Measurements from ENCODE around the gene SLC34A3. TPM values are rescaled to one million over a fixed set of nuclear protein-coding genes. Genes with fewer than 3 reads are reported as not detected.

The SLC34A3 gene
- total RNA-seq, 1 donor from 2014 or later = not detected

DNA sequence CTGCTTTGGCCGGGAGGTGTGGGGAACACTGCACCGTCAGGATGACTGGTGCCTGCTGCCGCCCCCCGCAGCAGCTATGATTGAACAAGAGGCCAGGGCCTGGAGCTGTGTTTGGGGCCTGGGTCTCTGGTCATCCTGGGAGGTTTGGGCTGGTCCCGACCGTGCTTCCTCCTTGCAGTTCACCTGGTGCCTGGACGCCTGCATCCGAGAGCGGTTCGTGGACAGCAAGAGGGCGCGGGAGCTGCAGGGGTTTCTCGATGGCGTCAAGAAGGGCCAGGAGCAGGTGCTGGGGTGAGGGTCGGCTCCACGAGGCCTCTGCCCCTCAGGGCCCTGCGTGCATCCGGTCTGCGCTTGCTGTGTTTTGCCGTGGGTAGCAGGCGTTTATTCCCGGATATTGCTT, 33.4 kb downstream of the SLC34A3 start:
- H3K27me3 Mint-ChIP-seq = no peaks in the 10 kb centered on the region
- H3K27ac Mint-ChIP-seq = no peak overlapping the region
- peaks cover 22% of the 10 kb centered on the region for H3K4me1 Mint-ChIP-seq
- DNase-seq = no peak
- POLR2A ChIA-PET = interaction anchor here (0.7 kb wide), 1 partner anchor 7 kb away, joined by 3 read pairs; no protein-coding TSS in a partner anchor
- intact Hi-C loops (cut with micrococcal nuclease) = no loop called here
- CTCF ChIA-PET = no interaction called here
- ATAC-seq (ENCODE audit: low read depth) = no peak
- TF ChIP-seq, protein P1, sequence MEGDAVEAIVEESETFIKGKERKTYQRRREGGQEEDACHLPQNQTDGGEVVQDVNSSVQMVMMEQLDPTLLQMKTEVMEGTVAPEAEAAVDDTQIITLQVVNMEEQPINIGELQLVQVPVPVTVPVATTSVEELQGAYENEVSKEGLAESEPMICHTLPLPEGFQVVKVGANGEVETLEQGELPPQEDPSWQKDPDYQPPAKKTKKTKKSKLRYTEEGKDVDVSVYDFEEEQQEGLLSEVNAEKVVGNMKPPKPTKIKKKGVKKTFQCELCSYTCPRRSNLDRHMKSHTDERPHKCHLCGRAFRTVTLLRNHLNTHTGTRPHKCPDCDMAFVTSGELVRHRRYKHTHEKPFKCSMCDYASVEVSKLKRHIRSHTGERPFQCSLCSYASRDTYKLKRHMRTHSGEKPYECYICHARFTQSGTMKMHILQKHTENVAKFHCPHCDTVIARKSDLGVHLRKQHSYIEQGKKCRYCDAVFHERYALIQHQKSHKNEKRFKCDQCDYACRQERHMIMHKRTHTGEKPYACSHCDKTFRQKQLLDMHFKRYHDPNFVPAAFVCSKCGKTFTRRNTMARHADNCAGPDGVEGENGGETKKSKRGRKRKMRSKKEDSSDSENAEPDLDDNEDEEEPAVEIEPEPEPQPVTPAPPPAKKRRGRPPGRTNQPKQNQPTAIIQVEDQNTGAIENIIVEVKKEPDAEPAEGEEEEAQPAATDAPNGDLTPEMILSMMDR (IDR thresholded peaks at IDR 0.05) = no peak
- H3K9me3 Mint-ChIP-seq = no peaks in the 10 kb centered on the region
- peaks cover 47% of the 10 kb centered on the region for H3K36me3 Mint-ChIP-seq (ENCODE audit: low read depth)
- H3K4me3 Mint-ChIP-seq = no peak overlapping the region

GRCh38 chr9:137265496-137266161, 34.9 kb downstream of the SLC34A3 start:
- ChIA-PET CTCF (no interaction called here), POLR2A (interaction anchor here (0.6 to 2.6 kb wide), 3 partner anchors 11 to 25 kb away, joined by 4 to 13 read pairs (median 6); partner anchors contain the start of gene TUBB4B)
- intact Hi-C loops (cut with micrococcal nuclease) = no loop called here
- no peak overlapping the region for H3K4me3 Mint-ChIP-seq
- no peak overlapping the region for H3K27ac Mint-ChIP-seq
- H3K9me3 Mint-ChIP-seq = no peaks in the 10 kb centered on the region
- TF ChIP-seq, protein P1 (IDR thresholded peaks at IDR 0.05) = no peak
- peaks cover 53% of the 10 kb centered on the region for H3K36me3 Mint-ChIP-seq (ENCODE audit: low read depth)
- no peaks in the 10 kb centered on the region for H3K27me3 Mint-ChIP-seq
- ATAC-seq (ENCODE audit: low read depth) (no peak), DNase-seq (no peak)
- H3K4me1 Mint-ChIP-seq = peaks cover 32% of the 10 kb centered on the region

GRCh38 chr9:137266162-137266527, 35.4 kb downstream of the SLC34A3 start:
- Mint-ChIP-seq H3K4me3 (no peak overlapping the region), H3K36me3 (ENCODE audit: low read depth) (peaks cover 53% of the 10 kb centered on the region), H3K27me3 (no peaks in the 10 kb centered on the region), H3K4me1 (peaks cover 36% of the 10 kb centered on the region), H3K27ac (no peak overlapping the region), H3K9me3 (no peaks in the 10 kb centered on the region)
- ChIA-PET POLR2A (interaction anchor here (2.0 to 2.6 kb wide), 2 partner anchors 12 to 25 kb away, joined by 4 to 13 read pairs; partner anchors contain the start of gene TUBB4B), CTCF (interaction anchor here (0.6 kb wide), 1 partner anchor 30 kb away, joined by 3 read pairs; no protein-coding TSS in a partner anchor)
- DNase-seq (no peak), ATAC-seq (ENCODE audit: low read depth) (no peak)
- TF ChIP-seq, protein P1 (IDR thresholded peaks at IDR 0.05) = no peak
- intact Hi-C loops (cut with micrococcal nuclease) = no loop called here

DNA sequence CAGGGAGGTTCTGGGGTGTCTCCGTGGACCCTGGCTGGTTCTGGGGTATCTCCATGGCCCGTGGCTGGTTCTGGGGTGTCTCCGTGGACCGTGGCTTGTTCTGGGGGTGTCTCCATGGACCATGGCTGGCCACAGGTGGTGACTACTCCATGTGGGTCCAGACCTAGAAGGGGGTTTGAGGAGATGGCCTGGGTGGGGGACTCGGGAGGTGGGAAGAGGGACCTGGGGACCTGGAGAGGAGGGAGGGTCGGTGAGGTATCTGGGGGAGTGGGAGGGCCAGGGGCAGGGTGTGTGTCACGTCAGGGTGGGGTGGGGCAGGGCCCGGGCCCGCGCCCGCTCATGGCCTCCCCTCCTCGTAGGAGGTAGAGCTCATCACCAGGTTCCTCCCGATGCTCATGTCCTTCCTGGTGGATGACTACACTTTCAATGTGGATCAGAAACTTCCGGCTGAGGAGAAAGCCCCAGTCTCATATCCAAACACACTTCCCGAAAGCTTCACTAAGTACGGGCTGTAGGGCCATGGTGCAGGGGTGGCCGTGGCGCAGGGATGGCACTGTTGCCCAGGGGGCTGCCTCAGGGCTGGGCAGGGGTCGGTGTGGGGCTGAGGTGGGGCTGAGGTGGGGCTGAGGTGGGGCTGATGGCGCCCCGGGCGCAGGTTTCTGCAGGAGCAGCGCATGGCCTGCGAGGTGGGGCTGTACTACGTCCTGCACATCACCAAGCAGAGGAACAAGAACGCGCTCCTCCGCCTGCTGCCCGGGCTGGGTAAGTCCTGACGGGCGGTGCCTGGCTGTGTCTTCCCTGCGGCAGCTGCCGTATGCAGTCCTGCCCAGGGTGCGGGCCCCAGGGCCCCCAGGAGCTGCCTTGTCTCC, 36.1 kb downstream of the SLC34A3 start:
- intact Hi-C loops (cut with micrococcal nuclease) = no loop called here
- no peak for ATAC-seq (ENCODE audit: low read depth)
- DNase-seq = no peak
- H3K9me3 Mint-ChIP-seq = no peaks in the 10 kb centered on the region
- POLR2A ChIA-PET = interaction anchor here (0.6 to 3.2 kb wide), 10 partner anchors 10 to 284 kb away, joined by 3 to 20 read pairs (median 6); partner anchors contain the start of genes TOR4A and TUBB4B
- TF ChIP-seq, protein P1 (IDR thresholded peaks at IDR 0.05) = no peak
- CTCF ChIA-PET = interaction anchor here (0.6 kb wide), 2 partner anchors 30 to 147 kb away, joined by 3 to 4 read pairs; no protein-coding TSS in a partner anchor
- H3K36me3 Mint-ChIP-seq (ENCODE audit: low read depth) = peaks cover 52% of the 10 kb centered on the region
- H3K4me3 Mint-ChIP-seq = no peak overlapping the region
- peaks cover 36% of the 10 kb centered on the region for H3K4me1 Mint-ChIP-seq
- no peak overlapping the region for H3K27ac Mint-ChIP-seq
- H3K27me3 Mint-ChIP-seq = no peaks in the 10 kb centered on the region

Data from activated B cell treated with CpG ODN at 0.5 μM for 24 hours (primary cell).